Measurements from ENCODE around the gene TBC1D2B.
"Not testable (repeated sequence)": the region's sequence is repeated elsewhere in the genome, so short reads cannot be mapped to it uniquely, and the experiment has no call there.

Gene TBC1D2B

DNA sequence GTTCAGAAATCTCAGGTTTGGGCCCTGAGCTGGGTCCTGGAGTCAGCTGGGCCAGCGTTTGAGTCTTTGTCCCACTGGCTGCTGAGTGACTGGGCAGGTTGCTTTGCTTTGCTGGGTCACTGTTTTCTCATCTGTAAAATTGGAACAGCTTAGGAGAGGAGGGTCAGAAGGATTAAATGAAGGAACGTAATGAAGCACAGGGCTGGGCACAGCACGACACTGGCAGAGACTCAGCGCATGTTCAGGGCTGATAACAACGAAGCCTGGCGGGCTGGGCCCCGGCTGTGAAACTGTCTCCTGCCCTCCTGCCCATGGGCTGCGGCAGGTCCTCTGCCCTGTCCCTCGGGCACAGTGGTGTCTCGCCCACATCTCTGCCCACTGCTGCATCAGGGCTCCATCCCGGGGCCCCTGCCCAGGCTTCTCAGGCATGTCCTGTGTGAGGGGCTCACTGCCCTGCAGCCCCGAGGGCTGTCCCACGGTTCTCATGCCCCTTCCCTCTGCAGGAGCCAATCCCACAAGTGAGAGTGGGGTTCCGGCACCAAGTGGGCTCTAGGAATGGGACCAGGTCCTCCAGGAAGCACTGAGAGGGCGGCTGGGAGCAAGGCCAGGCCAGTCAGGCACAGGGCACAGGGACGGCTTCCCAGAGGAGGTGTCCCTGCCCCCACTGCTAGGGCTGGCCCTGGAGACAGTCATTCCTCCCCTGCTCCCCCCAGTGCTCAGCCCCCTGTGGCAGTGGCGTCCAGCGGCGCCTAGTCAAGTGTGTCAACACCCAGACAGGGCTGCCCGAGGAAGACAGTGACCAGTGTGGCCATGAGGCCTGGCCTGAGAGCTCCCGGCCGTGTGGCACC lies 88.0 kb downstream of the TBC1D2B start:
- H3K4me1 ChIP-seq (ENCODE audit: control insufficient read depth in 1 of 2, insufficient read depth in 2 of 2, low read length in 2 of 2), result peaks cover 19 to 23% of the 10 kb centered on the region in 2 experiments
- H2AK5ac ChIP-seq (ENCODE audit: low read length), result no peak overlapping the region
- H2AFZ ChIP-seq (ENCODE audit: insufficient read depth, low read length, poor library complexity), result no peak overlapping the region
- no peak overlapping the region for H3K4me3 ChIP-seq (ENCODE audit: low read depth, low read length)
- no peaks in the 10 kb centered on the region for H3K9me3 ChIP-seq (ENCODE audit: insufficient read depth, low read depth, low read length)
- no peak overlapping the region for H3K4me2 ChIP-seq (ENCODE audit: low read length)
- H4K12ac ChIP-seq (ENCODE audit: low read depth, low read length), result no peak overlapping the region
- no peaks in the 10 kb centered on the region for H3K27me3 ChIP-seq (ENCODE audit: insufficient read depth, low read length)
- no CpG with 5 or more reads among the region's 22 CpGs for WGBS (ENCODE audit: extremely low coverage, insufficient coverage, insufficient read length)
- no peak for DNase-seq
- H4K8ac ChIP-seq (ENCODE audit: low read depth, low read length), result no peak overlapping the region
- H3K18ac ChIP-seq (ENCODE audit: low read length), result no peak overlapping the region
- H2BK12ac ChIP-seq (ENCODE audit: low read length), result no peak overlapping the region
- no peak overlapping the region for H3K9ac ChIP-seq (ENCODE audit: low read length)
- H3K27ac ChIP-seq (ENCODE audit: low read depth, low read length), result no peak overlapping the region
- H2BK5ac ChIP-seq (ENCODE audit: low read depth, low read length, poor library complexity), result no peak overlapping the region
- H3K36me3 ChIP-seq (ENCODE audit: control insufficient read depth in 1 of 2, insufficient read depth in 2 of 2, low read length in 2 of 2), result no peaks in the 10 kb centered on the region
- no peak overlapping the region for H2BK120ac ChIP-seq (ENCODE audit: insufficient read depth, low read length, poor library complexity)
- H3K79me2 ChIP-seq (ENCODE audit: control insufficient read depth, insufficient read depth, low read length, poor library complexity), result no peaks in the 10 kb centered on the region
- peaks cover 13% of the 10 kb centered on the region for H3K79me1 ChIP-seq (ENCODE audit: low read length)
- H3K4ac ChIP-seq (ENCODE audit: low read depth, low read length), result no peak overlapping the region
- no peak overlapping the region for H3K23ac ChIP-seq (ENCODE audit: low read length)
- no peak overlapping the region for H3K14ac ChIP-seq (ENCODE audit: low read length)
- no peak overlapping the region for H4K91ac ChIP-seq (ENCODE audit: low read depth, low read length)

DNA sequence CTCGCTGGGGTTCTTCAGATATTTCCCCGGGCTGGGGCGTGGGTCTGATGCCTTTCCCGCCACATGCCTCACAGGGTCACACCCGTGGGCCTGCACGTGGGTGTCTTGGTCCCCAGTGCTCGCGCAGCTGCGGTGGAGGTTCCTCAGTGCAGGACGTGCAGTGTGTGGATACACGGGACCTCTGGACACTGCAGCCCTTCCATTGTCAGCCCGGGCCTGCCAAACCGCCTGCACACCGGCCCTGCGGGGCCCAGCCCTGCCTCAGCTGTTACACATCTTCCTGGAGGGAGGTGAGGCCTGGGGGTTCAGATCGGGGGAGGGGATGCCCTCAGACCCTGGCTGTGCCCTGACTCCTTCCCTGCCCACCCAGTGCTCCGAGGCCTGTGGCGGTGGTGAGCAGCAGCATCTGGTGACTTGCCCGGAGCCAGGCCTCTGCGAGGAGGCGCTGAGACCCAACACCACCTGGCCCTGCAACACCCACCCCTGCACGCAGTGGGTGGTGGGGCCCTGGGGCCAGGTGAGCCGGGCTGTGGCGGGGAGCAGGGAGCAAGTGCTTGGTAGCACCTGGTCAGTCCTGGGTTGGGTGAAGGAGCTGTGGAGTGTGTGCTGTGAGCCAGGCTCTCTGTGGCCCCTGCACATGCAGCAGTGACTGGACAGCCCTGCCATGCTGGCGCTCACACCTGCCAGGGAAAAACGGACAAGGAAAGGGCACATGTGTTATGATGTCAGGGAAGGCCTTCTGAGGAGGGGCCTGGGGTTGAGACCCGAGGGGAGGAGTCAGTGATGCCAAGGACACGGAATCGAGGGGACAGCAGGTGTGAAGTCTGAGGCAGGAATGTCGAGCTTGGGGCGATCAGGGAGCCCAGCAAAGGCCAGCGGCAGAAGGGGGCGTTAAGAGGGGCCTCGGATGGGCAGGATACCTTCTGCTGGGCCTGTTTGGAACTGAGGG lies 88.9 kb downstream of the TBC1D2B start:
- no peak for DNase-seq
- H2BK12ac ChIP-seq (ENCODE audit: low read length), result no peak overlapping the region
- WGBS (ENCODE audit: extremely low coverage, insufficient coverage, insufficient read length), result no CpG with 5 or more reads among the region's 34 CpGs

DNA sequence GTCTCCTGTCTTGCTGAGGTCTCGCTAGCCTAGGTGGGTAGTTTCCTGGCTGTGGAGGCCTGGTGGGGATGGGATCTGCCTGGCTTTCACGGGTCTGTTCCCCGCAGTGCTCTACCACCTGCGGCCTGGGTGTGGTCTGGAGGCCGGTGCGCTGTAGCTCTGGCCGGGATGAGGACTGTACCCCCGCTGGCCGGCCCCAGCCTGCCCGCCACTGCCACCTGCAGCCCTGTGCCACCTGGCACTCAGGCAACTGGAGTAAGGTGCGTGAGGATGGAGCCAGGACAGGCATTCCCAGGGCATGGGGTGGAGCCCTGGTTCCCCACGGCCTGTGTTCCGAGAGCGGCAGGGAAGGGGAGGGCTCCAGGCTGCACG lies 89.8 kb downstream of the TBC1D2B start:
- H4K12ac ChIP-seq (ENCODE audit: low read depth, low read length), result not testable (repeated sequence)

More for the DNA sequence above, 88.9 kb downstream of the TBC1D2B start:
- no peak overlapping the region for H4K12ac ChIP-seq (ENCODE audit: low read depth, low read length)
- no peak overlapping the region for H2AFZ ChIP-seq (ENCODE audit: insufficient read depth, low read length, poor library complexity)
- no peaks in the 10 kb centered on the region for H3K27me3 ChIP-seq (ENCODE audit: insufficient read depth, low read length)
- H3K27ac ChIP-seq (ENCODE audit: low read depth, low read length), result no peak overlapping the region
- no peak overlapping the region for H4K8ac ChIP-seq (ENCODE audit: low read depth, low read length)
- no peak overlapping the region for H3K4me2 ChIP-seq (ENCODE audit: low read length)
- H3K9ac ChIP-seq (ENCODE audit: low read length), result no peak overlapping the region
- no peaks in the 10 kb centered on the region for H3K9me3 ChIP-seq (ENCODE audit: insufficient read depth, low read depth, low read length)
- H3K36me3 ChIP-seq (ENCODE audit: control insufficient read depth in 1 of 2, insufficient read depth in 2 of 2, low read length in 2 of 2), result no peaks in the 10 kb centered on the region
- H4K91ac ChIP-seq (ENCODE audit: low read depth, low read length), result no peak overlapping the region
- no peaks in the 10 kb centered on the region for H3K79me2 ChIP-seq (ENCODE audit: control insufficient read depth, insufficient read depth, low read length, poor library complexity)
- no peak overlapping the region for H3K23ac ChIP-seq (ENCODE audit: low read length)
- H3K79me1 ChIP-seq (ENCODE audit: low read length), result peaks cover 7% of the 10 kb centered on the region
- no peak overlapping the region for H2BK5ac ChIP-seq (ENCODE audit: low read depth, low read length, poor library complexity)
- peaks cover 12 to 16% of the 10 kb centered on the region in 2 experiments for H3K4me1 ChIP-seq (ENCODE audit: control insufficient read depth in 1 of 2, insufficient read depth in 2 of 2, low read length in 2 of 2)
- no peak overlapping the region for H3K18ac ChIP-seq (ENCODE audit: low read length)
- no peak overlapping the region for H3K14ac ChIP-seq (ENCODE audit: low read length)
- no peak overlapping the region for H2AK5ac ChIP-seq (ENCODE audit: low read length)
- no peak overlapping the region for H2BK120ac ChIP-seq (ENCODE audit: insufficient read depth, low read length, poor library complexity)
- no peak overlapping the region for H3K4ac ChIP-seq (ENCODE audit: low read depth, low read length)
- no peak overlapping the region for H3K4me3 ChIP-seq (ENCODE audit: low read depth, low read length)

DNA sequence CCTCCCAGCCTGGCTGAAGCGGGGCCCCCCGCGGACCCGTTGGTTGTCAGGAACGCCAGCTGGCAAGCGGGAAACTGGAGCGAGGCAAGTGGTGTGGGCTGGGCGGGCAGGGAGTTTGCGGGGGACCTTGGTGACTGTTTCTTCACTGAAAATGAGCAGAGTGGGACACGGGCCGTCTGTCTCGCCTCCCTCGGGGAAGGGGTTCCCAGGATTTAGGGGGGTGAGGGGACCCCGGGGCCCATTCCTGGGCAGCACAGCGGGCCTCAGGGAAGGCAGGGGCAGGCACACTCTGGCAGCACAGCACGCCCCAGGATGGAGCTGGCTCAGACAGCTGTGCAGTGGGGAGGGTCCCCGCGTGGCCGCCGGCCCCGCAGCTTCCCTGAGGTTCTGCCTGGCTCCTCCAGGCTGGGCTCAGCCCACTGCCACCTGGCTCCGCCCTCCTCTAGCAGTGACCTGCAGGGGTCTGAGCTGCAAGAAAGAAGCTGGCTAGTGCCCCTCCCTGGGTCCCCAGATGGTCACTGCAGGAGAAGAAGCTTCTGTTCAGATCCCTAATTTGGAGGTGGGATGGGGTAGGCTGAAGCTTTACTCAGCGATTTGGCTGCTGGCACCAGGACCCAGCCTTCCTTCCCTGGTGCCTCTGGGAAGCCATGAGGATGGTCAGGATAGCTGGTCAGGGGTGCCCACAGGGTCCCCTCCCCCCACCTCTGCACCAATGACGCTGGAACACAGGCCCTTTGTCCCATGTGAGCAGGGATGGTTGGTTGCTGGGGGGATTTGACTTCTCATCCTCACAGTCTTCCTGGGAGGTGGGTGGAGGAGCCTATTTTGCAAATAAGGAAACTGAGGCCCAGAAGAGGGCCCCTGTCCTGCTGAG lies 90.4 kb downstream of the TBC1D2B start:
- H3K4ac ChIP-seq (ENCODE audit: low read depth, low read length), result no peak overlapping the region
- no peak overlapping the region for H2BK5ac ChIP-seq (ENCODE audit: low read depth, low read length, poor library complexity)
- H3K79me2 ChIP-seq (ENCODE audit: control insufficient read depth, insufficient read depth, low read length, poor library complexity), result no peaks in the 10 kb centered on the region
- DNase-seq, result no peak
- H3K4me1 ChIP-seq (ENCODE audit: control insufficient read depth in 1 of 2, insufficient read depth in 2 of 2, low read length in 2 of 2), result peaks cover 6 to 10% of the 10 kb centered on the region in 2 experiments
- no peak overlapping the region for H3K18ac ChIP-seq (ENCODE audit: low read length)
- H2AK5ac ChIP-seq (ENCODE audit: low read length), result no peak overlapping the region
- no peaks in the 10 kb centered on the region for H3K36me3 ChIP-seq (ENCODE audit: control insufficient read depth in 1 of 2, insufficient read depth in 2 of 2, low read length in 2 of 2)
- no peak overlapping the region for H3K27ac ChIP-seq (ENCODE audit: low read depth, low read length)
- no peak overlapping the region for H2BK120ac ChIP-seq (ENCODE audit: insufficient read depth, low read length, poor library complexity)
- no peak overlapping the region for H4K91ac ChIP-seq (ENCODE audit: low read depth, low read length)
- no peak overlapping the region for H3K4me3 ChIP-seq (ENCODE audit: low read depth, low read length)
- H2AFZ ChIP-seq (ENCODE audit: insufficient read depth, low read length, poor library complexity), result no peak overlapping the region
- H3K79me1 ChIP-seq (ENCODE audit: low read length), result peaks cover 3% of the 10 kb centered on the region
- no peaks in the 10 kb centered on the region for H3K27me3 ChIP-seq (ENCODE audit: insufficient read depth, low read length)
- no peak overlapping the region for H3K4me2 ChIP-seq (ENCODE audit: low read length)
- no peak overlapping the region for H3K9ac ChIP-seq (ENCODE audit: low read length)
- no CpG with 5 or more reads among the region's 24 CpGs for WGBS (ENCODE audit: extremely low coverage, insufficient coverage, insufficient read length)
- H3K14ac ChIP-seq (ENCODE audit: low read length), result no peak overlapping the region
- no peak overlapping the region for H4K8ac ChIP-seq (ENCODE audit: low read depth, low read length)
- no peak overlapping the region for H4K12ac ChIP-seq (ENCODE audit: low read depth, low read length)
- H3K23ac ChIP-seq (ENCODE audit: low read length), result no peak overlapping the region
- H2BK12ac ChIP-seq (ENCODE audit: low read length), result no peak overlapping the region
- H3K9me3 ChIP-seq (ENCODE audit: insufficient read depth, low read depth, low read length), result no peaks in the 10 kb centered on the region

More for the DNA sequence above, 89.8 kb downstream of the TBC1D2B start:
- not testable (repeated sequence) for H3K27ac ChIP-seq (ENCODE audit: low read depth, low read length); H3K4me2 ChIP-seq (ENCODE audit: low read length); H3K79me1 ChIP-seq (ENCODE audit: low read length); H2AK5ac ChIP-seq (ENCODE audit: low read length); H2BK120ac ChIP-seq (ENCODE audit: insufficient read depth, low read length, poor library complexity); H4K91ac ChIP-seq (ENCODE audit: low read depth, low read length); H3K14ac ChIP-seq (ENCODE audit: low read length); H3K27me3 ChIP-seq (ENCODE audit: insufficient read depth, low read length); H3K36me3 ChIP-seq (ENCODE audit: control insufficient read depth in 1 of 2, insufficient read depth in 2 of 2, low read length in 2 of 2); DNase-seq; H4K8ac ChIP-seq (ENCODE audit: low read depth, low read length); H3K23ac ChIP-seq (ENCODE audit: low read length); H3K79me2 ChIP-seq (ENCODE audit: control insufficient read depth, insufficient read depth, low read length, poor library complexity); H2BK12ac ChIP-seq (ENCODE audit: low read length); H3K9ac ChIP-seq (ENCODE audit: low read length); H3K4me3 ChIP-seq (ENCODE audit: low read depth, low read length); H3K4me1 ChIP-seq (ENCODE audit: control insufficient read depth in 1 of 2, insufficient read depth in 2 of 2, low read length in 2 of 2); H3K4ac ChIP-seq (ENCODE audit: low read depth, low read length); H3K18ac ChIP-seq (ENCODE audit: low read length); H3K9me3 ChIP-seq (ENCODE audit: insufficient read depth, low read depth, low read length); H2AFZ ChIP-seq (ENCODE audit: insufficient read depth, low read length, poor library complexity); H2BK5ac ChIP-seq (ENCODE audit: low read depth, low read length, poor library complexity)
- WGBS (ENCODE audit: extremely low coverage, insufficient coverage, insufficient read length), result no CpG with 5 or more reads among the region's 15 CpGs

Measured in trophoblast cell (in vitro differentiated cells and primary cell).